GM23248 (cell line): ENCODE data around the gene AAGAB.

Experiments
- EZH2 ChIP-seq: fragments of 200-600 bp; sonication (generic); IDR thresholded peaks from 2 replicates; pipeline ENCODE4 v1.6.1; 2018; ENCODE audit warnings: antibody characterized with exemption, mild to moderate bottlenecking; ENCODE audit not compliant: insufficient read depth, poor library complexity, severe bottlenecking
- EZH2phosphoT487 ChIP-seq: fragments of 200-600 bp; sonication (generic); IDR thresholded peaks from 2 replicates; pipeline ENCODE4 v1.6.1; 2018; ENCODE audit warnings: antibody characterized with exemption, moderate library complexity, mild to moderate bottlenecking, low read depth; ENCODE audit not compliant: insufficient read depth

DNA sequence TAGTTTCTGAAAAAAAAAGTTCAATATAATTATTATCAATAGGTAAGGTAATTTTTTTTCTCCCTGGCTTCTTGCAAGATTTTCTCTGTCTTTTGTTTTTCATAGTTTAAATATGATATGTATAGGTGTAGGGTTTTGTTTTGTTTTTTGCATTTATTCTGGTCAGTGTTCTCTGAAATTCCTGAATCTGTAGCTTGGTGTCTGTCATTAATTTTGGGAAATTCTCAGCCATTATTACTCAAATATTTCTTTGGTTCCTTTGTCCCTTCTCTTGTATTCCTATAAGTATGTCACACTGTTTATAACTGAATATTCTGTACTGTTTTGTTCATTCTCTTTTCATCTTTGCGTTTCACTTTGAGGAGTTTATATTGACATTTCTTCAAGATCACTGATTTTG is 22.2 kb upstream of the AAGAB start:
- TF ChIP-seq EZH2 (no peak), EZH2phosphoT487 (no peak)
